ENCODE results near the gene HSD17B4.
A peak's percentile ranks its signal among the peaks of the same experiment; 100 is the strongest.
"Not testable (repeated sequence)": the region's sequence is repeated elsewhere in the genome, so short reads cannot be mapped to it uniquely, and the experiment has no call there.

HSD17B4 gene

DNA sequence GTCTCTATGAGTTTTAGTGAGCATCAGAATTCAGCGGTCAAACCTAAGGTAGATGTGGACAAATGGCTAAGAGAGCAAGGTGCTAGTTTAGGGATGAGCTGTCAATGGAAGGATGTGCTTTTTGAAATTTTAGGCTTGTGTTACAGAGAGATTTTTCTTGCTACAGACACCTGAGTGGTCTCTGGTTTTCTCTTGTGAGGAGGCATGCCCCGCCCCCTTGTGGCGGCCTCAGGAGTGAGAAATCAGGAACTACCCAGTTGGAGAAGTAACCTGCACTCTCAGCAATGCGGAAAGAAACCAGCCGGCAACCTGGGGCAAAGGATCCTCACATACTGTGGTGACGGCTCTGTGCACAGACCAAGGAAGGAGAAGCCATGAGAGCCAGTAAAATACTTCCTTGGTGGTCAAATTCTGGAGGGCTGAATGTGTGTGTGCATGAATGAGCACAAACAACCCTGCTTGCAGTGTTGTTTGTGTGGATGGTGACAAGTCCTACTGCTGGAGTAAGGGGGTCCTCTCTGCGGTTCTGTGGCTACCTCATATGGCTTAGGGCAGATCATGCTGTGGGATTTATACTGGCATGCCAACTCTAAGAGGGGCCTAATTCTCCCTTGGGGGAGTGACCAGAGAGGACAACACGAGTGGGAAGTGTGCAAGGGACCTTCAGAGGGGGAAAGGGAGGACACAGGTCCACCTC lies 16.7 kb upstream of the HSD17B4 start:
- no peak for DNase-seq (ENCODE audit: low spot score)

DNA sequence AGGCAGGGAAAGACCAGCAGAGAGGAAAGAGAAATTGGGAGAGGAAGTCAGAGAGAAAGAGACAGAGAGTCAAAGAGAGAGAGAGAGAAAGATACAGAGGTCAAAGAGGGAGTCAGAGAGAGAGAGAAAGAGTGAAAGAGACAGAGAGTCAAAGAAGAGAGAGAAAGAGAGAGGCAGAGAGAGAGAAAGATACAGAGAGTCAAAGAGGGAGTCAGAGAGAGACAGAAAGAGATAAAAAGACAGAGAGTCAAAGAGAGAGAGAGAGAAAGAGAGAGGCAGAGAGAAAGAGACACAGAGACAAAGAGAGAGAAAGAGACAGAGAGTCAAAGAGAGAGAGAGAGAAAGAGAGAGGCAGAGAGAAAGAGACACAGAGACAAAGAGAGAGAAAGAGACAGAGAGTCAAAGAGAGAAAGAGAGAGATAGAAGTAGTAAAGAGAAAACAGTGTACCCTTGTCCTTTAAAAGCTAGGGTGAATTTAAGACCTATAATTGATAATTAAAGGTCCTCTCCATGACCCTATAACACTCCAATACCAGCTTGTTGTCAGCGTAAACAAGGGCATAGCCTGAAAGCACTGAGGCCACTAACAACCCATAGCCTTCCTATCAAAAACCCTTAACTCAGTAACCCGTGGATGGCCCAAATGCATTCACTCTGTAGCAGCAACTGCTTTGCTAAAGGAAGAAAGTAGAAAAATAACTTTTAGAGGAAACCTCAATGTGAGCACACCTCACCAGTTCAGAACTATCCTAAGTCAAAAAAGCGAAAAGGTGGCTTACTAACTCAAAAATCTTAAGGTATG lies 14.3 kb upstream of the HSD17B4 start:
- DNase-seq (ENCODE audit: low spot score), result not testable (repeated sequence)

DNA sequence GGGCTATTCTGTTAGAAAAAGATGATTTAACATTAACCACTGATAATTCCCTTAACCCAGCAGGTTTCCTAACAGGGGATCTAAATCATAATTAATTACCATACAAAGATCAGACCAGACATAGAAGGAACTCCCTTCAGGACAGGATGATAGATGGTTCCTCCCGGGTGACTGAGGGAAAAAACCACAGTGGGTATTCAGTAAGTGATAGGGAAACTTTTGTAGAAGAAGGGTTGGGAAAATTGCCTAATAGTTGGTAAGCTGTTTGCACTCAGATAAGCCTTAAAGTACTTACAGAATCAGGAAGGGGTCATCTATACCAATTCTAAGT lies 13.7 kb upstream of the HSD17B4 start:
- not testable (repeated sequence) for DNase-seq (ENCODE audit: low spot score)

DNA sequence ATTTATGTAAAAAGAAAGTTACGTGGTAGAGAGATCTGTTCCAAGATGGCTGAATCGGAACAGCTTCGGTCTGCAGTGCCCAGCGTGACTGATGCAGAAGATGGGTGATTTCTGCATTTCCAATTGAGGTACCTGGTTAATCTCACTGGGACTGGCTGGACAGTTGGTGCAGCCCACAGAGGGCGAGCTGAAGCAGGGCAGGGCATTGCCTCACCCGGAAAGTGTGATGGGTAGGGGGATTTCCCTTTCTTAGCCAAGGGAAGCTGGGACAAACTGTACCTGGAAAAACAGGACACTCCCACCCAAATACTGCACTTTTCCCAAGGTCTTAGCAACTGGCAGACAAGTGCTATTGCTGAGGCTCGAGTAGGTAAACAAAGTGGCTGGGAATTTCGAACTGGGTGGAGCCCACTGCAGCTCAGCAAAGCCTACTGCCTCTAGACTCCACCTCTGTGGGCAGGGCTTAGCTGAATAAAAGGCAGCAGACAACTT lies 13.1 kb upstream of the HSD17B4 start:
- DNase-seq (ENCODE audit: low spot score), result no peak

DNA sequence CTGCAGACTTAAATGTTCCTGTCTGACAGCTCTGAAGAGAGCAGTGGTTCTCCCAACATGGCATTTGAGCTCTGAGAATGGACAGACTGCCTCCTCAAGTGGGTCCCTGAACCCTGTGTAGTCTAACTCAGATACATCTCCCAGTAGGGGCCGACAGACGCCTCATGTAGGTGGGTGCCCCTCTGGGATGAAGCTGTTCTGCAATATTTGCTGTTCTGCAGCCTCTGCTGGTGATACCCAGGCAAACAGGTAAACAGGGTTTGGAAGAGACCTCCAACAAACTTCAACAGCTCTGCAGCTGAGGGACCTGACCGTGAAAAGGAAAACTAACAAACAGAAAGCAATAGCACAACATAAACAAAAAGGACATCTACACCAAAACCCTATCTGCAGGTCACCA lies 12.7 kb upstream of the HSD17B4 start:
- DNase-seq (ENCODE audit: low spot score), result not testable (repeated sequence)

DNA sequence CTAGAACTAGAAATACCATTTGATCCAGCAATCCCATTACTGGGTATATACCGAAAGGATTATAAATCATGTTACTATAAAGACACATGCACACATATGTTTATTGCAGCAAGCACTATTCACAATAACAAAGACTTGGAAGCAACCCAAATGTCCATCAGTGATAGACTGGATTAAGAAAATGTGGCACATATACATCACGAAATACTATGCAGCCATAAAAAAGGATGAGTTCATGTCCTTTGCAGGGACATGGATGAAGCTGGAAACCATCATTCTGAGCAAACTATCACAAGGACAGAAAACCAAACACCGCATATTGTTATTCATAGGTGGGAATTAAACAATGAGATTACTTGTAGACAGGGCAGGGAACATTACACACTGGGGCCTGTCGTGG lies 7.7 kb upstream of the HSD17B4 start:
- not testable (repeated sequence) for DNase-seq (ENCODE audit: low spot score)

DNA sequence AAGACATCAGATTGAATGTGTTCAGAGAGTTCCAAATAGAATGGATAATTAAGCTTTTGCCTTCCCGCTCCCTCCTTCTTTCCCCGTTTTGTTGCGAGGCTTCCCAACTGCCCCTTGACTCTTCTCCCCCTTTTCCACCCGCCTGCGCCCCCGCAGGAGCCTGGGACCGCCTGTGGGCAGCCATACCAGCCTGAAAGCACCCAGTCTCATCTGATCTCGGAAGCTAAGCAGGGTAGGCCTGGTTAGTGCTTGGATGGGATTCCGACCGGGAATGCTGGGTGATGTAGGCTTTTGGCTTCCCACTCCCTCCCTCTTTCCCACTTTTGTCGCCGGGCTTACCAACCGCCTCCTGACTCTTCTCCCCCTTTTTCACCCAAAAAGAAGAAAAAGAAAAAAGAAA lies 6.8 kb upstream of the HSD17B4 start:
- no peak for DNase-seq (ENCODE audit: low spot score)

DNA sequence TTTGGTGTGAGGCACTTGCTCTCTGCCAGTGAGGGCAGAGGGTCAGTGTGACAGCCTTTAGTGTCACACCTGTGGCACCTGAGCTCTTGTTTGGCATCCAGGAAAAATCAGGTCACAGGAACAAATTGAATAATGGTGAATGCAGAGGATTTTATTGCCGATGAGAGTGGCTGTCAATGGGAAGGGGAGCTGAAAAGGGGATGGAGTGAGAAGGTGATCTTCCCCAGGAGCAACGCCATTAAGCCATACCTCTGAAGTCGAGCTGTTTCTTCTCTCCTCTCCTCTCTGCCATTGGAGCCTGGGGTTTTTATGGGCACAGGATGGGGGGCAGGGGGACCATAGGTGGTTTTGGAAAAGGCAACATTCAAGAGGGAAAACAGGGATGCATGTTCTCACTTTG lies 2.4 kb upstream of the HSD17B4 start:
- DNase-seq (ENCODE audit: low spot score), result no peak

DNA sequence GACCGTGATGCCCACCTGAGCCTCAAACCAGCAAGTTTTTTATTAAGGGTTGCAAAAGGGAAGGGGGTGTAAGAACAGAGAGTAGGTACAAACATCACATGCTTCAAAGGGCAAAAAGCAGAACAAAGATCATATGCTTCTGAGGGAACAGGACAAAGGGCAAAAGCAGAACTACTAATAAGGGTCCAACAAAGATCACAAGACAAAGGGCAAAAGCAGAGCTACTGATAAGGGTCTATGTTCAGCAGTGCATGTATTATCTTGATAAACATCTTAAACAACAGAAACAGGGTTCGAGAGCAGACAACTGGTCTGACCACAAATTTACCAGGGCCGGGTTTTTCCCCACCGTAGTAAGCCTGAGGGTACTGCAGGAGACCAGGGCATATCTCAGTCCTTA lies 1.7 kb upstream of the HSD17B4 start:
- not testable (repeated sequence) for DNase-seq (ENCODE audit: low spot score)

DNA sequence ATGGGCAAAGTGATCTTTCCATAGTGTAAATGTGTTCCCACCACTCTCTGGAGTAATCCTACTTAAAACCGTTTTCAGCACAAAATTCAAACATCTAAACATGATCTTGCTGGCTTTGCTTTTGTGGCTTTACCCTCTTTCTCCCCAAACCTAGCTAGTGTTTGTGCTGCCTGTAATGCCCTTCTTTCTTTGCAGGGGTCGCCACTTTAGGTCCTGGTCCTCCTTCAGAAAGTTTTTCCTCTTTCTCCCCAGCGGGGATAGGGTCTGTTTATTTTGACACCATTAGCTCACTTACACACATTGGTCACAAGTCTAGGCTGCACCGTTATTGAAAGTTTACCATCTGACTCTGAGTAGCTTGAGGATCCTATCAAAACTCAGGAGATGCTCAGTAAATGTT lies 736 bp upstream of the HSD17B4 start:
- no peak for DNase-seq (ENCODE audit: low spot score)

DNA sequence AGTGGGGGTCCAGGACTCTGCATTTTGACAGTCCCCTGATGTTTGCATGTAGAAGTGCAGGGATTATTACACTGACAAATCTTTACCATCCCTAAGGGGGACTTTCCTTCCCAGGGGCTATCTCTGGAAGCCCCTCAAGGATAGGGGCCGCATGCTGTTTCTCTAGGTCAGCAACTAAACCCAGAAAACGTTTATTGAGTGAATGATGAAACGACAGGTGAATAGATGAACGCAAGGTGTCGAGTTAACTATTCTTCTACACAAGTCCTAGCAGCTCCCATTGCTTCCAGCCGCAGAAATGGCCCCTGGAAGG lies 281 bp upstream of the HSD17B4 start:
- DNase-seq (ENCODE audit: low spot score), result no peak

DNA sequence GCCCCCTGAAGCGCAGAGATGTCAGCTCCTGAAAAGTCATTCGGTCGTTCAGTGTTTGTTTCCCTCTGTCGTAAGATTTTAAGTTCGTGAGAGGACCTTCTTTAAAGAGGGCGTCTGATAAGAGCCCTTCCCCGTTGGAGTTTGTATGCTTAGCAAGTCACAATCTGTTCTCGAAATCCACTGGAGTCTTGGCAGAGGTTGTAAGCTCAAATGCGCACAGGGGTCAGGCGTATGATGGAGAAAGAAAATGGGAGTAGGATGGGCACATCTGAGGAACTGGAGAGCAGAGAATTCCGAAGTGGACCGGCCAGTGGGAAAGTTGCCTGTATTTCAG lies 710 bp downstream of the HSD17B4 start:
- peak; percentile 25 for DNase-seq (ENCODE audit: low spot score)

DNA sequence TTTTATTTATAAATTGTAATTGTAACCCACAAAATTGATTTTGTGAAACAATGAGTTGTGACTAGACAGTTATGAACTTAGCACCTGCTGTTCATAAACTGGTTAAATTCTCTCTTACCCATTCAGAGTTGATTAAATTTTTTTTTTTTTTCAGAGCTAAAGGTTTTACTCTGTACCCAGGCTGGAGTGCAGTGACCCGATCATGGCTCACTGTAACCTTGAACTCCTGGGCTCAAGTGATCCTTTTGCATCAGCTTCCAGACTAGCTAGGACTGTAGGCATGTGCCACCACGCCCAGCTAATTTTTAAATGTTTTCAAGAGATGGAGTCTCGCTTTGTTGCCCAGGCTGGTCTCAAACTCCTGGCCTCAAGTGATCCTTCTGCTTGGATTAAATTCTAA lies 1.9 kb downstream of the HSD17B4 start:
- no peak for DNase-seq (ENCODE audit: low spot score)

DNA sequence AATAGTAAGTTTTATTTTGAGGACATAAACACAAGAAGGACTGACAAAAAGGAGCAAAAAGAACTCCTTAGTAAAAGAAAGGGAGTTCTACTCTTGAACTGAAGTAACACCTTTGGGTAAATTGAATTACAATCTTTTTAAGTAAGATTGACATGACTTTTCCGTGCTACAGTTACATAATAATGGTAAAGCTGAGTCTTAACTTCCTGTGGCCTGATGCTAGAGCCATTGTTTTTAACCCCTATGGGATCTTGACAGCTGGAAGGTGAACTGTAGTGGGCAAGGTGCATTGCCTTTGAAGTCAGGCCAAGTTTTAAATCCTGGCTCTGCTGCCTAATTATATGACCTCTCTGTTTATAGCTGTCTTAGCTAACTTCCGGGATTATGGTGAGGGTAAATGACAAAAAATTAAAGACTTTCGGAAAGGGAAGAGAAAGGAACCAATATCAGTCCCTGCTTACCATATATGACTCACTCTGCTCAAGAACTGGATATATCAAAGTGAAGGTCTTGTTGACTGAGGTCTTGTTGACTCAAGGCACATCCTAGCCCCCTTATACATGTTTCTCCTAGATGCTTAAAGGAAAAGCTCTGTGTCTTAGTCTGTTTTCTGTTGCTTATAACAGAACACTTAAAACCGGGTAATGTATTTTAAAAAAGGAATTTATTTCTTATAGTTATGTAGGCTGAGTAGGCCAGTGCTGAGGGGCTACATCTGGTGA lies 6.8 kb downstream of the HSD17B4 start:
- DNase-seq (ENCODE audit: low spot score), result no peak

DNA sequence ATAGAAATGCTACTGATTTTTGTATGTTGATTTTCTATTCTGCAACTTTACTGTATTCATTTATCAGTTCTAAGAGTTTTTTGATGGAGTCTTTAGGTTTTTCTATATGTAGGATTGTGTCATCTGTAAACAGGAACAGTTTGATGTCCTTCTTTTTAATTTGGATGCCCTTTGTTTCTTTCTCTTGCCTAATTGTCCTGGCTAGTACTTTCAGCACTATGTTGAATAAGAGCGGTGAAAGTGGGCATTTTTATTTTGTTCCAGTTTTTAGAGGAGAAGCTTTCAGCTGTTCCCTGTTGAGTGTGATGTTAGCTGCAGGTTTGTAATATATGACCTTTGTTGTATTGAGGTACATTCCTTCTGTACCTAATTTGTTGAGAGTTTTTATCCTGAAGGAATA lies 13.3 kb downstream of the HSD17B4 start:
- DNase-seq (ENCODE audit: low spot score), result no peak

DNA sequence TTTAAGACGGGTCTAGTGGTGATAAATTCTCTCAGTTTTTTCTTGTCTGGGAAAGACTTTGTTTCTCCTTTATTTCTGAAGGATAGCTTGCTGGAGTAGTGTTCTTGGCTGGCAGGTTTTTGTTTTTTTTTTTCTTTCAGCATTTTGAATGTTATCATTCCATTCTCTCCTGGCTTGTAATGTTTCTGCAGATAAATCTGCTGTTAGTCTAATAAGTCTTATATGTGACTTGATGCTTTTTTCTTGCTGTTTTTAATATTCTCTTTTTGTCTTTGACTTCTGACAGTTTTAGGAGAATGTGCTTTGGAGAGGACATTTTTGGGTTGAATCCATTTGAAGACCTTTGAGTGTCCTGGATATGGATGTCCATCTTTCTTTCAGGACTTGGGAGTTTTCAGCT lies 16.0 kb downstream of the HSD17B4 start:
- DNase-seq (ENCODE audit: low spot score), result no peak

DNA sequence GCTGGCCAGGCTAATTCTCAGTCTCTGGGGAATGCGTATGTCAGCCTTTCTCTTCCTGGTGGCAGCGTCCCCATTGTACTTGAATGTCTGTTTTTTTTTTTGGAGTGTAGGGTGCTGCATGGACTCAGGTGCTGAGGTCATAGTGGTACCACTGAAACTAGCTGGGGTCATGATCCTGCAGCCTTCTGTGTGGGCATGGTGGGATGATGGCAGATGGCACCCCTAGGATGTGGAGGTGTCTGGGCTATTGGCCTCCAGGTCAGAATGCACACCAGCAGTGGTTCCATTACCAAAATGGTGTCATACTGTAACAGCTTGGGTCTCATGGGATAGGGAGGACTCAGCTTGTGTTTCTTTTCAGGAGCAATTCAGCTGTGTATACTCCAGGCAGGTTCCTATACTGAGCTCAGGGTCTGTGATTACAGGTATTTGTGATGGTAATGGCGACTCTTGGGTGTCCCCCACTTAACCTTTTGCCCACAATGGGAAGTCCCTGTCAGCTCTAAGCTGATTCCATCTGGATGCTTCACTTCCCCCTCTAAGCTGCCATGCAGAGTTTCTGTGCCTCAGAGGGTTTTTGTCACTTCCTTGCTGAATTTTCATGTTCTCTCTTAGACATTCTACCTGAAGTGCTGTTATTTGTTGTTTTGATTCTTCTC lies 17.9 kb downstream of the HSD17B4 start:
- no peak for DNase-seq (ENCODE audit: low spot score)

DNA sequence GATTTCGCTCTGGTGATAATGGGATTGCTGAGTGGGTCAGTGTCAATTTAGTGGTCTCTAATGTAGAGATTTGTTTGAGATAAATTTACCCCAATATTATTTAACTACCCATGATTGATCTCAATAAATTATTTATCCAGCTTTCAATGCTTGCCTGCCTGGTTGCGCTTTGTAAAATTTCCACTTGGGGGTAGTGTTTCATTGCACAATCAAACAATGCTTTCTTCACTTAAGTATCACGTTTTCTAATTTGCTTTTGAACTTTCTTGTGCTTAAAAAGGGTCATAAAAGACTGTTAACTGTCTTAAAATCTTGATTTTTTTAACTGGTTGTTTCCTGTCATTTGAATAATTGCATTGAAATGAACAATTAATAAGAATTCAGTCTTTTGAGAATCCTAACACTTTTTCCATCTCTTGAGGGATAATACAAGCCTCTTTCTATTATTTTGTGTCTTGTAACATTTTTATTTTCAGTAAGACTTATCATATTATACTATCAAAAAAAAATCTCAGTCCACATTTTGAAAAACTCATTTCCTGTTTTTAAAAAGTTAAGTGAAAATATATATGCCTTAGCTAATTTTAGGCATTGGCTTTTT lies 18.7 kb downstream of the HSD17B4 start:
- peak; percentile 7 for DNase-seq (ENCODE audit: low spot score)

DNA sequence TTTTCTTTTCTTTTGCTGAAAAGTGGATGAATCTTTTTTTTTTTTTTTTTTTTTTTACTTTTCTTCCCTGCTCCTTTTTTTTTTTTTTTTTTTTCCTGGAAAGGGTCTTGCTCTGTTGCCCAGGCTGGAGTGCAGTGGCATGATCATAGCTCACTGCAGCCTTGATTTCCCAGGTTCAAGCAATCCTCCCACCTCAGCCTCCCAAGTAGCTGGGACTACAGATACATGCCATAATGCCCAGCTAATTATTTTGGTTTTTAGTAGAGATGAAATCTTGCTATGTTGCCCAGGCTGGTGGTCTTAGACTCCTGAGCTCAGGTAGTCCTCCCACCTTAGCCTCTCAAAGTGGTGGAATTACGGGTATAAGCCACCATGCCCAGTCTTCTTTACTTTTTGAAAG lies 20.9 kb downstream of the HSD17B4 start:
- DNase-seq (ENCODE audit: low spot score), result no peak

DNA sequence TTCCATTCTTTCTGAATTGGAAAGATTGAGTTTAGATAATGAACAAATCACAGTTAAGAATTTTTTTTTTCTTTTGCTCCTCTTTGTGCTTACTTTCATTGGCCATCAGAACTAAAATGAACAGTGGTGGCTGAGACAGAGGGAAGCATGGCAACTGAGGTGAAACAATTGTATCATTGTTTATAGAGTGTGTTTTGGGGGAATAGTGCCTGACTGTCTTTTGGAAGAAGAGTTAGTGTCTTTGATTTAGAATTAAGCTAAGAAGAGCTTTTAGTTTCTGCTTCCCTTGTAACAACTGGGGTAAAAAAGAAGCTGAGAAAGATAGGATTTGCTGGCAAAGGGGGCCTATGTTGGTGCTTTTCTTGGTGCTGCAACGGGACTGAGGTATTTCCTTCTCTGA lies 24.0 kb downstream of the HSD17B4 start:
- no peak for DNase-seq (ENCODE audit: low spot score)

DNA sequence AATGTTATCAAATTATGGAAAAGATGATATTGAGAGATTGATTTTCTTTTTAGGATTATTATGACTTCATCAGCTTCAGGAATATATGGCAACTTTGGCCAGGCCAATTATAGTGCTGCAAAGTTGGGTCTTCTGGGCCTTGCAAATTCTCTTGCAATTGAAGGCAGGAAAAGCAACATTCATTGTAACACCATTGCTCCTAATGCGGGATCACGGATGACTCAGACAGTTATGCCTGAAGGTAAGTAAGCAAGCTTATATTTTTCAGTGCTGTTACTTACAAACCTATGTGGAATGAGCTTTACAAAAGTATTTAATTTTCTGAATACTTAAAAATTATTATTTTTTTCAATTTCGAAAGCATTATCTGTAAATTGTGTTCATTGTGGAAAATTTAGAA lies 26.5 kb downstream of the HSD17B4 start:
- no peak for DNase-seq (ENCODE audit: low spot score)

DNA sequence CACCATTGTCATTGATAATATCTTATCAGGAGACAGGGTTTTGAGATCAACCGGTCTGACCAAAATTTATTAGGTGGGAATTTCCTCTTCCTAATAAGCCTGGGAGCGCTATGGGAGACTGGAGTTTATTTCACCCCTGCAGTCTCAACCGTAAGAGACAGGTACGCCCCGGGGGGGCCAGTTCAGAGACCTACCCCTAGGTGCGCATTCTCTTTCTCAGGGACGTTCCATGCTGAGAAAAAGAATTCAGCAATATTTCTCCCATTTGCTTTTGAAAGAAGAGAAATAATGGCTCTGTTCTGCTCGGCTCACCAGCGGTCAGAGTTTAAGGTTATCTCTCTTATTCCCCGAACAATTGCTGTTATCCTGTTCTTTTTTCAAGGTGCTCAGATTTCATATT lies 28.3 kb downstream of the HSD17B4 start:
- not testable (repeated sequence) for DNase-seq (ENCODE audit: low spot score)
